Testis (tissue), 3 donors: ENCODE measurements around the gene DOC2A. TPM values are rescaled to one million over a fixed set of nuclear protein-coding genes. Genes with fewer than 3 reads are reported as not detected.
A peak's percentile ranks its signal among the peaks of the same experiment; 100 is the strongest.

Experiments
- DNase-seq: peaks from one replicate; pipeline ENCODE4 v3.0.0-alpha.2; 2019
- H3K27ac ChIP-seq, 2 donors: fragments of 200-600 bp; sonication (generic); one replicate each; pipeline ENCODE4 v1.5.1; 2019
- H3K27me3 ChIP-seq: fragments of 200-600 bp; sonication (generic); one replicate; pipeline ENCODE4 v1.5.1; 2019
- H3K36me3 ChIP-seq: fragments of 200-600 bp; sonication (generic); one replicate; pipeline ENCODE4 v1.5.1; 2017; ENCODE audit warnings: low read depth; ENCODE audit errors: missing control alignments
- H3K4me1 ChIP-seq: fragments of 200-600 bp; sonication (generic); one replicate; pipeline ENCODE4 v1.5.1; 2019
- H3K4me3 ChIP-seq, 2 donors: fragments of 200-600 bp; sonication (generic); one replicate each; pipeline ENCODE4 v1.5.1; 2017 to 2019
- H3K9me3 ChIP-seq: fragments of 200-600 bp; sonication (generic); one replicate; pipeline ENCODE4 v1.5.1; 2017
- CTCF ChIP-seq, 3 experiments: fragments of 450-650 bp in 2 of 3; fragments of 200-600 bp in 1 of 3; sonication (generic) in 1 of 3; IDR thresholded peaks; one replicate each; pipeline ENCODE4 v1.5.1; 2016 to 2019; ENCODE audit warnings: antibody characterized with exemption in 3 of 3, mild to moderate bottlenecking in 2 of 3, moderate library complexity in 1 of 3
- POLR2A ChIP-seq: fragments of 450-650 bp; IDR thresholded peaks from one replicate; pipeline ENCODE4 v1.6.1; 2017; ENCODE audit warnings: antibody characterized with exemption, mild to moderate bottlenecking, moderate library complexity
- WGBS, 2 donors: methylation state at CpG; one replicate each; pipeline ENCODE4 v1.1.5; 2018; 5-methylcytosine and 5-hydroxymethylcytosine counted together
- intact Hi-C: fragments of 100-400 bp; cut with DNase I; formaldehyde crosslinking; loops from one replicate; pipeline ENCODE4 v1.15.1; 2023; ENCODE audit warnings: low total_unique reads
- polyA plus RNA-seq: library from polyadenylated mRNA; stranded (reverse); fragments of 350-450 nt; fragmentation: Illumina TruSeq; extraction: RNeasy Lipid Tissue Mini Kit (QIAGEN cat#74804); gene quantifications from one replicate; pipeline ENCODE4 v1.2.3, GENCODE V29; 2014; ENCODE audit warnings: low read depth, low replicate concordance; ENCODE audit not compliant: insufficient read depth
- total RNA-seq, 2 donors: library from RNA; depleted of rRNA; stranded (reverse); fragments of >200 nt; gene quantifications; one replicate each; pipeline ENCODE4 v1.2.3, GENCODE V29; 2016

The DOC2A gene
- total and polyA plus RNA-seq, 3 donors from 2014 or later, result 28.3 to 75.1 (median 45.3) TPM

GRCh38 chr16:30009990-30010843 lies 610 bp downstream of the DOC2A start:
- Histone ChIP-seq H3K4me1 (peaks cover 8% of the 10 kb centered on the region), H3K36me3 (no peaks in the 10 kb centered on the region), H3K27ac (no peak overlapping the region), H3K27me3 (no peaks in the 10 kb centered on the region), H3K9me3 (no peaks in the 10 kb centered on the region), H3K4me3 (peak overlapping the region in 1 of 2 donors; percentile 44)
- WGBS, 2 donors, result 22 to 23% methylated on average over 12 to 31 of the region's 34 CpGs
- intact Hi-C loops, result no loop called here
- DNase-seq, result no peak
- no peak for TF ChIP-seq CTCF (IDR thresholded peaks at IDR 0.05)
- no peak for TF ChIP-seq POLR2A

- no peaks in the 10 kb centered on the region for H3K27me3 ChIP-seq
- intact Hi-C loops, result no loop called here
These were observed 1.6 kb downstream of the DOC2A start for GRCh38 chr16:30009085-30009862.

GRCh38 chr16:30007378-30007895 lies 3.4 kb downstream of the DOC2A start:
- Histone ChIP-seq H3K4me1 (peaks cover 8% of the 10 kb centered on the region), H3K4me3 (no peak overlapping the region), H3K9me3 (no peaks in the 10 kb centered on the region), H3K27me3 (no peaks in the 10 kb centered on the region), H3K27ac (no peak overlapping the region), H3K36me3 (no peaks in the 10 kb centered on the region)
- TF ChIP-seq CTCF (IDR thresholded peaks at IDR 0.05) (no peak), POLR2A (no peak)
- WGBS, 2 donors, result 71 to 100% methylated on average over 1 to 11 of the region's 11 CpGs
- intact Hi-C loops, result no loop called here
- no peak for DNase-seq

More at GRCh38 chr16:30009085-30009862, 1.6 kb downstream of the DOC2A start:
- TF ChIP-seq CTCF (IDR thresholded peaks at IDR 0.05) (no peak), POLR2A (no peak)
- H3K27ac ChIP-seq, result no peak overlapping the region
- whole genome bisulfite sequencing, 2 donors, result 64 to 72% methylated on average over 22 to 25 of the region's 26 CpGs
- H3K4me3 ChIP-seq, result no peak overlapping the region
- peaks cover 8% of the 10 kb centered on the region for H3K4me1 ChIP-seq
- DNase-seq, result no peak
- no peaks in the 10 kb centered on the region for H3K9me3 ChIP-seq
- H3K36me3 ChIP-seq, result no peaks in the 10 kb centered on the region

GRCh38 chr16:30006659-30007377 lies 4.0 kb downstream of the DOC2A start:
- Histone ChIP-seq H3K9me3 (no peaks in the 10 kb centered on the region), H3K4me3 (no peak overlapping the region), H3K36me3 (no peaks in the 10 kb centered on the region), H3K27ac (no peak overlapping the region), H3K4me1 (peaks cover 8% of the 10 kb centered on the region), H3K27me3 (no peaks in the 10 kb centered on the region)
- no peak for DNase-seq
- 85 to 89% methylated on average over 15 to 34 of the region's 34 CpGs for WGBS, 2 donors
- TF ChIP-seq CTCF (IDR thresholded peaks at IDR 0.05) (no peak), POLR2A (no peak)
- intact Hi-C loops, result no loop called here
